CD4-positive, alpha-beta T cell treated with Interleukin-6 at 100 ng/mL for 8 hours (primary cell): Measurements from ENCODE around the gene SLC7A7.
"Not testable (repeated sequence)": the region's sequence is repeated elsewhere in the genome, so short reads cannot be mapped to it uniquely, and the experiment has no call there.

Experiments
- DNase-seq: peaks from one replicate; pipeline ENCODE4 v3.0.0-alpha.2; 2020; ENCODE audit warnings: mixed read lengths, low spot score

Gene SLC7A7

DNA sequence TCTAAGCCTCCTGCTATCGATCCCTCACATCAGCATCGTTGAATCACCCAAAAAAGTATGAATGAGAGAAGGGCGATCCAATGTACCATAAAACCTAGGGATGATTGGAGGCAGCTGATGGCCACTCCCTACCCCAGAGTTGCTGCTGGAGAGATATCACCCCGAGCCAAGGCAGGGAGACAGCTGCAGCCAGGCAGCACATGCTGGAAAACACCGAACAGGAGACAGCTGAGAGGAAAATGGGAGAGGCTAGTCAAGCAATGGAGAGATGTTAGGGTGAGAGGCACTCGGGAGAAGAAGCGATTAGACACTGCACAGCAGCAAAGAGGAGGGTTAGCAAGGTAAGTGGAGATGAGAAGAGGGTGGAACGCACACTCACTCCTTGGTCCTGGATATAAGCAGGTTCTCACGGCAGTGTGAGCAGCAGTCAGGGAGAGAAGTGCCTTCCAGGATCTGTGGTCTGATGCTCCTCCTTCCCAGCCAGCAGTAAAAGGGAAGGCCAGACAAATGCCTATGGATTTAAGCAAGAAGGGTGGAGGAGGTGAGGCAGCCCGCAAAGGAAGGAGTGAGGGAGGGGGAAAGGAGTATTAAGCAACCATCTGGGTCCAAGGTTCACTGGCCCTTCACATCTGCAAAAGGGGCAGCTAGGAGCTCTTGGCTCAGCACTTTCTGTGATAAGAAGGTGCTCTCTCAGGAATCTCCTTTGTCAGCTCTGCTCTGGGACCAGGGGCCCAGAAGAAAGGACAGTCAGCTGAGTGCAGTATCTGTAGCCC lies at the start of gene SLC7A7:
Gene SLC7A7, minus strand, starts transcription at position 495 of the 773 bp plus-strand sequence. CDS start 2,037 bp downstream, outside the sequence.
- no peak for DNase-seq

DNA sequence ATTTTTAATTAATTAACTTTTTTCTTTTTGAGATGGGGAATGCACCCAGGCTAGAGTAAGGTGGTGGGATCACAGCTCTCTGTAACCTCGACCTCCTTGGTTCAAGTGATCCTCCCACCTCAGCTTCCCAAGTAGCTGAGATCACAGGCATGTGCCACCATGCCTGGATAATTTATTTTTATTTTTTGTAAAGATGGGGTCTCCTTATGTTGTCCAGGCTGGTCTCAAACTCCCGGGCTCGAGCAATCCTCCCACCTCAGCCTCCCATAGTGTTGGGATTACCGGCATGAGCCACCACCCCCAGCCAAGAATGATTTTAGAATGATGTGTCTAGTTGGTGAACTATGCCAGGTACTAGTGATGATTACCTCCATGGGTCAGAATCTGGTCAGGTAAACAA lies 49.7 kb upstream of the SLC7A7 start:
- DNase-seq, result no peak

DNA sequence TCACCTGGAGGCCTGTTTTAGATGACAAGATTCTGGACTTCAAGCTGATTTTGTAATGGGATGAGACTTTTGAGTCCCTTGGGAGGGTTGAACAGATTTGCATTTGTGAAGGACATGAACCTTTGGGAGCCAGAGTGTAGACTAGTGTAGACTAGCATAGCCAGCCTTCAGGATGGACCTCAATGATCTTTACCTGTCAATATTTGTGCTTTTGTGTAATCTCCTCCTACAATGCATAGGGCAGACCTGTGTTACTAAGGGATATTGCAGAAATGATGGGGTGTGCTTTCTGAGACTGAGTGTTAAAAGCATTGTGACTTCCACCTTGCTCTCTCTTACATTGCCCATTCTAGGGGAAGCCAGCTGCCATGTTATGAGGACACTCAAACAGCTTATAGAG lies 46.4 kb upstream of the SLC7A7 start:
- DNase-seq, result no peak

DNA sequence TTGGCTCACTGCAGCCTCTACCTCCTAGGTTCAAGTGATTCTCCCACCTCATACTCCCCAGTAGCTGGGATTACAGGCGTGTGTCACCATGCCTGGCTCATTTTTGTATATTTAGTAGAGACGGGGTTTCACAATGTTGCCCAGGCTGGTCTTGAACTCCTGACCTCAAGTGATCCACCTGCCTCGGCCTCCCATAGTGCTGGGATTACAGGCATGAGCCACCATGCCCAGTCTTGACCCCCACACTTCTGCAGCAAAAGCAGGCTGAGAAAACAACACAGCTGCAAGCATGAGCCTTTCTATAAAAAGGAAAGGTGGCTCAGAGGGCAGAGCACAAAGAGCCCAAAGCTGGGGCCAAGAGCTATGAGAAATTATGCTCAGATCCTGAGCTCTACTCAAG lies 45.1 kb upstream of the SLC7A7 start:
- not testable (repeated sequence) for DNase-seq

DNA sequence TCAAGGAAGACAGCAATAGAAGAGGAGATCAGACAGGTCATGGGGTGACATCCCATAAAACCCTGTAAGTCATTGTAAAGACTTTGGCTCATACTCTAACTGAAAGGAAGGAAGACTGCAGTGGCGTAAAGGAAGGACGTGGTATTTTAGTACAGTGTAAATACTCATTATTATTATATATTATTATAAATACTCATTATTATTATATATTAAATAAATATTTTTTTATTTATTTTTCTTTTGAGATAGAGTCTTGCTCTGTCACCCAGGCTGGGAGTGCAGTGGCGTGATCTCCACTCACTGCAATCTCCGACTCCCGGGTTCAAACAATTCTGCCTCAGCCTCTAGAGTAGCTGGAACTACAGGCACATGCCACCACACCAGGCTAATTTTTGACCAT lies 41.2 kb upstream of the SLC7A7 start:
- DNase-seq, result no peak

DNA sequence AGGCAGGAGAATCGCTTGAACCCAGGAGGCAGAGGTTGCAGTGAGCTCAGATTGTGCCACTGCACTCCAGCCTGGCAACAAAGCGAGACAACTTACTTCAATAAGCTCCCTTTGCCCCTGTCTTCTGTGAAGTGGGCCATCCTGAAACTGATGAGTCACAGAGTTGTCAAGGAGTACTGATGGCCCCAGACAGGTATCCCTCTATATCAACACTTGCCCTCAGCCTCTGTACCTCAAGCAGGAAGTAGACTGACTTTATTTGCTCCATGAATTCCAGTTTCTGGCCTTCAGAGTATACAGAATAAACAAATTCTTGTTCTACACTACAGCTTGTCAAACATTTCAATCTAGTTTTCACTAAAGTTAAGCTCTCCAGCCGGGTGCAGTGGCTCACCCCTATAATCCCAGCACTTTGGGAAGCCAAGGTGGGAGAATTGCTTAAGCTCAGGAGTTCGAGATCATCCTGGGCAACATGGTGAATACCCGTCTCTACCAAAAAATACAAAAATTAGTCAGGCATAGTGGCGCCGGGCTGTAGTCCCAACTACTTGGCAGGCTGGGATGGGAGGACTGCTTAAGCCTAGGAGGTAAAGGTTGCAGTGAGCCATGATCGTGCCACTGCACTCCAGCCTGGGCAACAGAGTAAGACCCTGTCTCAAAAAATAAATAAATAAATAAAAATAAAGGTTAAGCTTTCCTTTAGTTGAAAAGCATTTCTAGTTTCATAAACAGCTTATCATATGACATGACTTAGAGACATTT lies 39.9 kb upstream of the SLC7A7 start:
- DNase-seq, result no peak

DNA sequence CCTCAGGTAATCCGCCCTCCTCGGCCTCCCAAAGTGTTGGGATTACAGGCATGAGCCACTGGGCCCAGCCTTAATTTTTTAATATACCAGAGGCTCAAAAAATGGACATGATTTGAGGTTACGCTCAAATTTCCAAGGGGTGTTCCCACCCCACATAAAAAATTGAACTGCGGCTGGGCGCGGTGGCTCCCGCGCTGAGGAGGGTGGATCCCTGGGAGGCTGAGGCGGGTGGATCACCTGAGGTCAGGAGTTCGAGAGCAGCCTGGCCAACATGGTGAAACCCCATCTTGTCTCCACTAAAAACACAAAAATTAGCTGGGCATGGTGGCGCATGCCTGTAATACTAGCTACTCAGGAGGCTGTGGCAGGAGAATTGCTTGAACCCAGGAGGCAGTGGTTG lies 39.1 kb upstream of the SLC7A7 start:
- DNase-seq, result not testable (repeated sequence)

DNA sequence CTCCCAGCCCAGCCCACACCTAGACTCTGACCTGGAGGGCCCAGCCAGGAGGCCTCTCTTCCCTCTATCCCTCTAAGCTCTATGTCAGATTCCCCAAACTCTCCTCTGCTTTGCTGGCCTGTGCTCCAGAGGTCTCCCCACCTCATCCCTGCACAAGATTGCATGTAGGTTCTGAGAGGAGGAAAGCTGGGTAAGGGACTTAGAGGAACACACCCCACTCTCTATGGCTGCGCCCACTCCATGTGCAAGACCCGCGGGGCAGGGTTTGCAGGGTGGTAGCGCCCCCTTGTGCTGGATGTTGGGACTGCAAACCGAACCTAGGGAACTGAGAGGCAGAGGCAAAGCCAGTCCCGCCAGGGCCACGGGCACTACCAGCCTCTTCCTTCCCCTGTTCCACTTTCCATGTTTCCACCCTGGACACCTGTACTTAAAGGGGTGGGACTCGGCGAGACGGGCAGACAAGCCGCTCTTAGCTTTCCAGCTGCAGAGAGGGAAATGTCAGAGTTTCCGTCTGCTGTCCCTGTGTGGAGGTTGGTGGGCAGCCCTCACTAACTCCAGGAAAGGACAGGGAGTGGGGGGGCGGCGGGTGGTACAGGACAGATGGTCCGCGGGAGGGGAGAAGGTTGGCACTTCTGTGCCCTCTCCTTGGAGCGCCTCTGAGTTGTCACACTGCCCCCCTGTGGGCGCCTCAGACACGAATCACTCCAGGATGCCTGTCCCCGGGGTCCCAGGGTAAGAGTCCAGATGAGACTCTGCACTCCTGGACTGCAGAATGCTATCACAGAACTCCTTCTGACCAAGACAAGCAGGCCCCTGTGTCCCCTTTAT lies 37.9 kb upstream of the SLC7A7 start:
- peak; percentile 81 for DNase-seq

DNA sequence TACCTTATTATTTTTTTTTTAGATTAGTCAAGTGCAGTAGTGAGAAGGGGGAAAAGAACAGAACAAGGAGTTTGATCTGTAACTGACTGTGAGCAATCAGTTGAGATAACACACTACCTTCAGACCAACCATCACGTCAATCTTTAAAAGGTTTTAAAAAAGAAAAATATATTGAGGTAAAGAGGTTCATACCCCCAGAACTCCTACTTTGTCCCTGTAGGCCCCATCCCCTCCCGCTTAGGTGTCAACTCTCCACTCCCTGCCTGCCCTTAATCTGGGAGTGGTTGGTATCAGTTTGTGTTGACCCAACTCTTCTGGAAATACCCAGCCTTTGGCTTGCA lies 37.3 kb upstream of the SLC7A7 start:
- DNase-seq, result no peak

DNA sequence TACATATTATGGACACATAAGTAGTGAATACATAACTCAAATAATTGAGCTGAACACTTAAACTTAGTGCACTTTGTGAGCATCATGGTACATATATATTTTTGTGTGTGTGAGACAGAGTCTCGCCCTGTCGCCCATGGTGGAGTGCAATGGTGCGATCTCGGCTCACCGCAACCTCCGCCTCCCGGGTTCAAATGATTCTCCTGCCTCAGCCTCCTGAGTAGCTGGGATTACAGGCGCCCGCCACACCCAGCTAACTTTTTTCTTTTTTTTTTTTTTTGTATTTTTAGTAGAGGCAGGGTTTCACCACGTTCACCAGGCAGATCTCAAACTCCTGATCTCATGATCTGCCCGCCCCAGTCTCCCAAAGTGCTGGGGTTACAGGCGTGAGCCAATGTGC lies 36.9 kb upstream of the SLC7A7 start:
- DNase-seq, result not testable (repeated sequence)

DNA sequence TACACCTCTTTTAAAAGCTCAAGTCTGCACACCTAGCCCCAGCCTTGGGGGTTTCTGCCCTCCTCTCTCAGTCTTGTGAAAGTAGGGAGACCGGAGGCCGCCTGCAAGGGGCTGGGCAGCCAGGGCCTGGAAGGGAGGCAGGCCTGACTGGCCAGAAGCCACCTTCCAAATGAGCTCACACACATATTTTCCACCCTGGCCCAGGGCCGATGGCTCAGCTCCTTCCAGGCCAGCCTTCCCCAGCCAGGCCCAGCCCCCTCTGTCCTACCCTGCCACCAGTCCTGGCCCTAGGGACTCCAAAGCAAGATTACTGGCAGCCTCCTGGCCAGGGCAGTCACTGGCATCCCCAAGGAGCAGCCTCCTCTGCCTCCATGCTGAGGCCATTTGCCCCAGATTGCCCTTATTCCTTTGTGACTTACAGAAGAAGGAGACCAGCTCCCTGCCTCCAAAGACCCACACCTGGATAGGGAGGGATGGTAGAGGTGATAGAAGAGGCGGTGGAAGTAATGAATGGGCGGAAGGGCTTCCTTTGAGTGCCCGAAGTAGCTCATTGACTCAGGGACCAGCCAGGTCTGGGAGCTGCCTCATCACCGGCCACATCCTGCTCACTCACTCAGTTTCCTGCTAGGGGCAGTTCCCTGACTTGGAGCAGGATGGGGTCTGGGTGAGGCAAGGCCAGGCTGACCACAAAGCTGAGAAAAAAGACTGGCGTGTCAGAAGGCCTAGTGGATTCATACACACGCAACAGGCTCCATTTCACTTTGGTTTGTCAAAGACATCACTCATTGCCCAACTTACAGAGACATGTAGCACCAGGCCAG lies 35.9 kb upstream of the SLC7A7 start:
- no peak for DNase-seq

DNA sequence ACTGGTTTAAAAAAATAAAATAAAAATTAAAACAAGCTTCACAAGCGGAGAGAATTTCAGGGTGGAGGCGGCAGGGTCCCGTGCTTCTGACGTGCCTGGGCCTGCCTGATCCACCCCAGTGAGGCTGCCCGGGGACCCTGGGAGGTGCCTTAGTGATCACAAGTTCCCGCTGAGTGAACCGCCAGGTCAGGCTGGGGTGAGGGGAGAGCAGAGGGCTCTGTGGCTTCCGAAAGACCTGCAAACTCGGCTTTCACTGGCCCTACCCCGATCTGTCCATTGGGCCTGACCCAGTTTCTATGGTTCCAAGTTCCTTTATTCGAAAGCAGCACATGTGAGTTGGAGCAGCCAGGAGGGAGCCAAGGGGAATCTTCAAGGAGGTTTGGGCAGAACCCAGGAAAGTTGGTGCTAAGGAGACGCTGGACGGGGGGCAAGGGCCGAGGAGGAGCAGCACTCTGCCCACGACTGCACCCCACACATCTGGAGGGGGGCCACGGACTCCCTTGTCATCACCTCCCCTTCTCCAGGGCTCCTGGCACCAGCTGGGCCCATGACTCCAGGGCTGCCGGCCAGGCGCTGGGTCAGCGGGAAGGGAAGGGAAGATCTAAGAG lies 34.1 kb upstream of the SLC7A7 start:
- DNase-seq, result no peak

DNA sequence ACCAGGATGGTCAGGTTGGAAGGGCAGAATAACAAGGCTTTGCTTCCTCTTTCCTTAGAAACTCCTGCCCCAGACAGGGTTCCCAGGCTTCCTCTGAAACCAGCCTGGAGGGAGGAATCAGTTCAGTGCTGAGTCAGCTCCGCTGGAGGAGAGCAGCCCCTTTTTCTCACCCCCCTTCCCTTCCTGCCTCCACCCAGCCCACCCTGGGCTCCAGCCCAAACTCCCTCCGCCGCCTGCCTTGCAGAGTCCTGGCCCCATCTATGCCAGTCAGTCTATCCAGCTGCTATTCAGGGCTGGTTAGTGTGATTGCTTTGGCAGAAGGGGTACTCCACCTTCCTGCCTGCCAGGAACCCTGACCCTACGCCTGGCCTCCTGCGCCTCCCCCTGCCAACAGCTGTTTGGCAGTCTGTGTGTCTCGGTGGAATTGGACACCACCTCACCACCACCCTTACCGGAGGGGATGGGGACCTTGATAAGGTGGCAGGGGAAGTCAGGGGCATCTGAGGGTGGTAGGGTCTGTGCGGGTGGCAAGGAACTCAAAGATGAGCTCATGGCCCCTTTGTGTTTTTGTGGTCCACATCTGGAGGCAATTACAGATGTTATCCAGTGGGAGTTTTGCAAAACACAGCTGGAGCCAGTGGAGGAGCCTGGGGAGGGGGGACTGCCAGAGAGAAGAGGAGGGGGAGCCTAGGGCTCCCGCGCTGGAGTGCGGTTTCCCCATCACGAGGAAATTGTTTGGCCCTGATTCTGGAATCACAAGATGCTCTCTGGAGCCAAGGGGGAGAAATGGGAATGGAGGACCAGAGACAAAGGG lies 33.3 kb upstream of the SLC7A7 start:
- DNase-seq, result no peak

DNA sequence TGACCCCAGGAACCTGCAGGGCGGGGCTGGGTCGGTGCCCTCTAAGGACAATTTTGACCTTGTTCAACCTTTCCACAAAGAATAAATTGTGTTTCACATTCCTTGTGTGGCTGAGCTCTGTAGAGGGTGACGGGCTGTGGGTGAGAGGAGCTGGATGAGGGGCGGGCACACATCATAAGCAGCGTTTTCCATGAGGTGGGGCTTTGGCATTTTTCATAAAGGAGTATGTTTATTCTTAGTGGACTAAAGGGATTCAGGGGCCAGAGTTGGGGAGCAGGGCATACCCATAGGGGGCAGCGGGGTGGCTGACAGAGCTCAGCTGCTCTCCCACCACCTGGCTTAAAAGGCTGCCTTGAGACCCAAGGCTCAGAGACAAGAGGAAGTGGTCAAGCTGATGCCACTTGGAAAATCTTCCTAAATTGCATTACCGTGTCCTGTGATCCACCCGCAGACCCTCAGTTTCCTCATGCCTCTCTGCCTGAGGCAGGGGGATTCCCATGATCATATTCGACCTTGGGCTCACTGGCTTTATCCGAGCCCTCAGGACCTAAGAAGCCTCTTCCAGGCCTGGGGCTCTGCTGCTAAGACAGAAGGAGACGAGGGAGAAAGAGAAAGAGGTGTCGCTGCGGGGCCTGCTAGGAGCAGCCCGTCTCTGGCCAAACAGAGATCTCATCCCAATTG lies 32.6 kb upstream of the SLC7A7 start:
- no peak for DNase-seq

DNA sequence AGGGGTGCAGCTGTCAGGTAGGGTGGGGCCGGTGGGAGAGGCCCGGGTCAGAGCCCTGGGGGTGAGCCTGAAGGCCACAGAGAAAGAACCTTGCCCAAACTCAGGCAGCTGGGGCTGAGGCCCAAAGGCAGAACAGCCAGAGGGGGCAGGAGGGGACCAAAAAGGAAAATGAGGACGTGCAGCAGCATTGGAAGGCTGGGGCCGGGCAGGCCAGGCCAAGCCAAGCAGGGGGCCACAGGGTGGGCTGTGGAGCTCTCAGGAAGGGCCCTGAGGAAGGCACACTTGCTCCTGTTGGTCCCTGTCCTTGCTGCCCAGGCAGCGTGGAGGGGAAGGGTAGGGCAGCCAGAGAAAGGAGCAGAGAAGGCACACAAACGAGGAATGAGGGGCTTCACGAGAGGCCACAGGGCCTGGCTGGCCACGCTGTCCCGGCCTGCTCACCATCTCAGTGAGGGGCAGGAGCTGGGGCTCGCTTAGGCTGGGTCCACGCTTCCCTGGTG lies 31.6 kb upstream of the SLC7A7 start:
- no peak for DNase-seq

DNA sequence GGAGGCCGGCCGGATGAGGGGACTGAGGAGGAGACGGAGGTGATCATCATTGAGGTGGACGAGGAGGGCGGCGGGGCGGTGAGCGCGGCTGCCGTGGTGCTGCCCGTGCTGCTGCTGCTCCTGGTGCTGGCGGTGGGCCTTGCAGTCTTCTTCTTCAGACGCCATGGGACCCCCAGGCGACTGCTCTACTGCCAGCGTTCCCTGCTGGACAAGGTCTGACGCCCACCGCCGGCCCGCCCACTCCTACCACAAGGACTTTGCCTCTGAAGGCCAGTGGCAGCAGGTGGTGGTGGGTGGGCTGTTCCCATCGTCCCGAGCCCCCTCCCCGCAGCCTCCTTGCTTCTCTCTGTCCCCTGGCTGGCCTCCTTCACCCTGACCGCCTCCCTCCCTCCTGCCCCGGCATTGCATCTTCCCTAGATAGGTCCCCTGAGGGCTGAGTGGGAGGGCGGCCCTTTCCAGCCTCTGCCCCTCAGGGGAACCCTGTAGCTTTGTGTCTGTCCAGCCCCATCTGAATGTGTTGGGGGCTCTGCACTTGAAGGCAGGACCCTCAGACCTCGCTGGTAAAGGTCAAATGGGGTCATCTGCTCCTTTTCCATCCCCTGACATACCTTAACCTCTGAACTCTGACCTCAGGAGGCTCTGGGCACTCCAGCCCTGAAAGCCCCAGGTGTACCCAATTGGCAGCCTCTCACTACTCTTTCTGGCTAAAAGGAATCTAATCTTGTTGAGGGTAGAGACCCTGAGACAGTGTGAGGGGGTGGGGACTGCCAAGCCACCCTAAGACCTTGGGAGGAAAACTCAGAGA lies 30.8 kb upstream of the SLC7A7 start:
- DNase-seq, result no peak

DNA sequence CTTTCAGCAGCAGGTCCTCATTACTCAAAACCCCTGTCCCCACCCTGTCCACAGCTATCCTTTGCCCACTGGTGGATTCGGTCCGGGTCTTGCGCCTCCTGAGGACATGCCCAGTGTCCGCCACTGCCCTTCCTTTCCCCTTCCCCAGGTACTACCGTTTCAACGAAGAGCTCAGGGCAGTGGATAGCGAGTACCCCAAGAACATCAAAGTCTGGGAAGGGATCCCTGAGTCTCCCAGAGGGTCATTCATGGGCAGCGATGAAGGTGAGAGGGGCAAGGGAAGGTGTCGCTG lies 29.8 kb upstream of the SLC7A7 start:
- DNase-seq, result no peak

DNA sequence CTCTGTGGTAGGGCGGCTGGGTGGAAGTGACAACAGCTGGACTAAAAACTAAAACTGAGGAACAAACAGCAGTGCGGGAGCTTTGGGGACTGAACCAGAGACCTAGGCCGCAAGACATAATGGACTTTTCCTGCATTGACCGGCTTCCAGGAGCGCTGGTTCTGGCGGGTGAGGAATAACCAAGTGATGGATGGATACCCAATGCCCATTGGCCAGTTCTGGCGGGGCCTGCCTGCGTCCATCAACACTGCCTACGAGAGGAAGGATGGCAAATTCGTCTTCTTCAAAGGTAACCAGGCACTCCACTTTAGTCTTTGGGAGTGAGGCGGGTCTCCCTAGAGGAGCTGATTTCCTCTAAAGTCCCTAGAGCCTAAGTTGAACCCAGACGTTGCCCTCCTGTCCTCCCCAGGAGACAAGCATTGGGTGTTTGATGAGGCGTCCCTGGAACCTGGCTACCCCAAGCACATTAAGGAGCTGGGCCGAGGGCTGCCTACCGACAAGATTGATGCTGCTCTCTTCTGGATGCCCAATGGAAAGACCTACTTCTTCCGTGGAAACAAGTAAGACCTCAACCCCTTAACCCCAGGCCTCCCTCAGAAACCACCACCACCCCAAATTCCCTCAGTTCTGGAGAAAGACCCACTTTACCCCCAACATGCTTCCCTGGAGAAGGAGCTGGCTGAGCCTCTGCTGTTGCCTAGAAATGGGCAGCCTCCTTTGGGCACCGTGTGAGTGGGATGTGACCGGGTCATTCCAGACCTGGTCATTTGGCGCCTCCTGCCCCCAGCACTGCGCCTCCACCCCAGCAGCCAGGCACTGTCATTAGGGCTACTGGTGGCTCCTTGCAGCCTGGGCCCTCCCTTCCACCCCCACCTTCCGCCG lies 29.2 kb upstream of the SLC7A7 start:
- no peak for DNase-seq
